Retinal pigment epithelial cell (primary cell): ENCODE measurements around the gene PCDHA12.
"Not testable (repeated sequence)": the region's sequence is repeated elsewhere in the genome, so short reads cannot be mapped to it uniquely, and the experiment has no call there.

Experiments
- DNase-seq: peaks from one replicate; pipeline ENCODE4 v3.0.0-alpha.2; 2010; ENCODE audit warnings: low read depth
- H3K4me3 ChIP-seq: 2 replicates; pipeline ENCODE4 v1.5.1; 2011; ENCODE audit warnings: mild to moderate bottlenecking, low read length, control low read depth, moderate library complexity
- TF ChIP-seq, protein P1 (sequence below): conservative IDR thresholded peaks from 2 replicates; pipeline ENCODE4 v1.5.1; 2011; ENCODE audit warnings: low read depth, low read length, control low read depth, inconsistent platforms

PCDHA12 gene

DNA sequence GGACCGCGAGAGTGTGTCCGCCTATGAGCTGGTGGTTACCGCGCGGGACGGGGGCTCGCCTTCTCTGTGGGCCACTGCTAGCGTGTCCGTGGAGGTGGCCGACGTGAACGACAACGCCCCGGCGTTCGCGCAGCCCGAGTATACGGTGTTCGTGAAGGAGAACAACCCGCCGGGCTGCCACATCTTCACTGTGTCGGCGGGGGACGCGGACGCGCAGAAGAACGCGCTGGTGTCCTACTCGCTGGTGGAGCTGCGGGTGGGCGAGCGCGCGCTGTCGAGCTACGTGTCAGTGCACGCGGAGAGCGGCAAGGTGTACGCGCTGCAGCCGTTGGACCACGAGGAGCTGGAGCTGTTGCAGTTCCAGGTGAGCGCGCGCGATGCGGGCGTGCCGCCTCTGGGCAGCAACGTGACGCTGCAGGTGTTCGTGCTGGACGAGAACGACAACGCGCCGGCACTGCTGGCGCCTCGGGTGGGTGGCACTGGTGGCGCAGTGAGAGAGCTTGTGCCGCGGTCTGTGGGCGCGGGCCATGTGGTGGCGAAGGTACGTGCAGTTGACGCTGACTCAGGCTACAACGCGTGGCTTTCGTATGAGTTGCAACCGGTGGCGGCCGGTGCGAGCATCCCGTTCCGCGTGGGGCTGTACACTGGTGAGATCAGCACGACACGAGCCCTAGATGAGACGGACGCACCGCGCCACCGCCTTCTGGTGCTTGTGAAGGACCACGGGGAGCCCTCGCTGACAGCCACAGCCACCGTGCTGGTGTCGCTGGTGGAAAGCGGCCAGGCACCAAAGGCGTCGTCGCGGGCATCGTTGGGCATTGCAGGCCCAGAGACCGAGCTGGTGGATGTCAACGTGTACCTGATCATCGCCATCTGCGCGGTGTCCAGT, 39.2 kb upstream of the PCDHA12 start:
- no peak for DNase-seq
- no peak overlapping the region for H3K4me3 ChIP-seq
- TF ChIP-seq, protein P1, sequence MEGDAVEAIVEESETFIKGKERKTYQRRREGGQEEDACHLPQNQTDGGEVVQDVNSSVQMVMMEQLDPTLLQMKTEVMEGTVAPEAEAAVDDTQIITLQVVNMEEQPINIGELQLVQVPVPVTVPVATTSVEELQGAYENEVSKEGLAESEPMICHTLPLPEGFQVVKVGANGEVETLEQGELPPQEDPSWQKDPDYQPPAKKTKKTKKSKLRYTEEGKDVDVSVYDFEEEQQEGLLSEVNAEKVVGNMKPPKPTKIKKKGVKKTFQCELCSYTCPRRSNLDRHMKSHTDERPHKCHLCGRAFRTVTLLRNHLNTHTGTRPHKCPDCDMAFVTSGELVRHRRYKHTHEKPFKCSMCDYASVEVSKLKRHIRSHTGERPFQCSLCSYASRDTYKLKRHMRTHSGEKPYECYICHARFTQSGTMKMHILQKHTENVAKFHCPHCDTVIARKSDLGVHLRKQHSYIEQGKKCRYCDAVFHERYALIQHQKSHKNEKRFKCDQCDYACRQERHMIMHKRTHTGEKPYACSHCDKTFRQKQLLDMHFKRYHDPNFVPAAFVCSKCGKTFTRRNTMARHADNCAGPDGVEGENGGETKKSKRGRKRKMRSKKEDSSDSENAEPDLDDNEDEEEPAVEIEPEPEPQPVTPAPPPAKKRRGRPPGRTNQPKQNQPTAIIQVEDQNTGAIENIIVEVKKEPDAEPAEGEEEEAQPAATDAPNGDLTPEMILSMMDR = no peak

DNA sequence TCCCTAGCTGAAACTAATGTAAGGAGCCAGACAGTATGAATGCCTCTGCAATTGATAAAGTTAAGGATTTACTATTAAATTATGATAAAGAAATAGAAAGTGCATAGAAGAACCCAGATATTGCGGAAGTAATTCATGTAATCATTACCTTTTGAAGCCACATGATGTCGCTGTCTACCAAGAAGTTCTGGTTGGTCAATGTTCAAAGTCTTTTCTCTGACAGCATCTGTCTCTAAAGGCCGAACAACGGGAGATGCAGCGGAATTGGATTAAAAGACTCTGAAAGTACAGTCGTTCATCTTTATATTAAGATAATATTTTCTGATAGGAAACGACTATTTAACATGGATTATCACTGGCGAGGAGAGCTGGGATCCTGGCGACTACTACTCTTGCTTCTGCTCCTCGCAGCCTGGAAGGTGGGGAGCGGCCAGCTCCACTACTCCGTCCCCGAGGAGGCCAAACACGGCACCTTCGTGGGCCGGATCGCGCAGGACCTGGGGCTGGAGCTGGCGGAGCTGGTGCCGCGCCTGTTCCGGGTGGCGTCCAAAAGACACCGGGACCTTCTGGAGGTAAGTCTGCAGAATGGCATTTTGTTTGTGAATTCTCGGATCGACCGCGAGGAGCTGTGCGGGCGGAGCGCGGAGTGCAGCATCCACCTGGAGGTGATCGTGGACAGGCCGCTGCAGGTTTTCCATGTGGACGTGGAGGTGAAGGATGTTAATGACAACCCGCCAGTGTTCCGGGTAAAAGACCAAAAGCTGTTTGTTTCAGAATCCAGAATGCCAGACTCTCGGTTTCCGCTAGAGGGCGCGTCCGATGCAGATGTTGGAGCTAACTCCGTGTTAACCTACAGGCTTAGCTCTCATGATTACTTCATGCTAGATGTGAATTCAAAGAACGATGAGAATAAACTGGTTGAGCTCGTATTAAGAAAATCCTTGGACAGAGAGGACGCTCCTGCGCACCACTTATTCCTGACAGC, 33.8 kb upstream of the PCDHA12 start, which contains the start of gene PCDHA8:
PCDHA8 (plus strand) TSS at position 210 of the 985 bp plus-strand sequence; CDS start at position 345, 135 bp downstream.
- no peak within 1 kb of the TSS for H3K4me3 ChIP-seq
- TF ChIP-seq, protein P1 = peak; percentile 29
- no peak for DNase-seq

DNA sequence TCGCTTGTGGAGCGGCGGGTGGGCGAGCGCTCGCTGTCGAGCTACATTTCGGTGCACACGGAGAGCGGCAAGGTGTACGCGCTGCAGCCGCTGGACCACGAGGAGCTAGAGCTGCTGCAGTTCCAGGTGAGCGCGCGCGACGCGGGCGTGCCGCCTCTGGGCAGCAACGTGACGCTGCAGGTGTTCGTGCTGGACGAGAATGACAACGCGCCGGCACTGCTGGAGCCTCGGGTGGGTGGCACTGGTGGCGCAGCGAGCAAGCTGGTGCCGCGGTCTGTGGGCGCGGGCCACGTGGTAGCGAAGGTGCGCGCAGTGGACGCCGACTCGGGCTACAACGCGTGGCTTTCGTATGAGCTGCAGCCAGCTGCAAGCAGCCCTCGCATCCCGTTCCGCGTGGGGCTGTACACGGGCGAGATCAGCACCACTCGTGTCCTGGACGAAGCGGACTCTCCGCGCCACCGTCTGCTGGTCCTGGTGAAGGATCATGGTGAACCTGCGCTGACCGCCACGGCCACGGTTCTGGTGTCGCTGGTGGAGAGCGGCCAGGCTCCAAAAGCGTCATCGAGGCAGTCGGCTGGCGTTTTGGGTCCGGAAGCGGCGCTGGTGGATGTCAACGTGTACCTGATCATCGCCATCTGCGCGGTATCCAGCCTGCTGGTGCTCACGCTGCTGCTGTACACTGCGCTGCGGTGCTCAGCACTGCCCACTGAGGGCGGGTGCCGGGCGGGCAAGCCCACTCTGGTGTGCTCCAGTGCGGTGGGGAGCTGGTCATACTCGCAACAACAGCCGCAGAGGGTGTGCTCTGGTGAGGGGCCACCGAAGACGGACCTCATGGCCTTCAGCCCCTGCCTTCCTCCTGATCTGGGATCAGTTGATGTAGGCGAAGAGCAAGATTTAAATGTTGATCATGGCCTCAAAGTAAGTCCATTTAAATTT, 32.0 kb upstream of the PCDHA12 start:
- H3K4me3 ChIP-seq = no peak overlapping the region
- DNase-seq = no peak

DNA sequence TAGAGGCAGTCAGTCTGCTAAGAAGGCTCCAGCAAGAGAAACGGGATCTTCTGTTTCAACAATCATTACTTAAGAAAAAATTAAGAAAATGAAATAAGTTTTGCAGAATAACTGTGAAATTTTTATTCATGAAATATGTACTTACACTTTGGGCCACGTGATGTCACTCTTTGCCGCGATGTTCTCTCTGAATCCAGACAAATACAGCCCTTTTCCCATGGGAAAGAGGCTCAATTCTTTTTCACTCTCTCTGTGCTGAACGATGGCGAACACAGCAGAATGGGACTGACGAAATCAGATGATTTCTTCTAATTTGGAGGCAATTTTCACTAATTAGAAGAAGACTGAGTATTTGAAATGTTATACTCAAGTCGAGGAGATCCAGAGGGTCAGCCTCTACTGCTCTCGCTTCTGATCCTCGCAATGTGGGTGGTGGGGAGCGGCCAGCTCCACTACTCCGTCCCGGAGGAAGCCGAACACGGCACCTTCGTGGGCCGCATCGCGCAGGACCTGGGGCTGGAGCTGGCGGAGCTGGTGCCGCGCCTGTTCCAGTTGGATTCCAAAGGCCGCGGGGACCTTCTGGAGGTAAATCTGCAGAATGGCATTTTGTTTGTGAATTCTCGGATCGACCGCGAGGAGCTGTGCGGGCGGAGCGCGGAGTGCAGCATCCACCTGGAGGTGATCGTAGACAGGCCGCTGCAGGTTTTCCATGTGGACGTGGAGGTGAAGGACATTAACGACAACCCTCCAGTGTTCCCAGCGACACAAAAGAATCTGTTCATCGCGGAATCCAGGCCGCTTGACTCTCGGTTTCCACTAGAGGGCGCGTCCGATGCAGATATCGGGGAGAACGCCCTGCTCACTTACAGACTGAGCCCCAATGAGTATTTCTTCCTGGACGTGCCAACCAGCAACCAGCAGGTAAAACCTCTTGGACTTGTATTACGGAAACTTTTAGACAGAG, 26.7 kb upstream of the PCDHA12 start, which contains the start of gene PCDHA9:
PCDHA9 (plus strand) TSS at position 244 of the 964 bp plus-strand sequence; CDS start at position 358, 114 bp downstream.
- not testable (repeated sequence) for H3K4me3 ChIP-seq, DNase-seq

More for the DNA sequence above, 32.0 kb upstream of the PCDHA12 start:
- TF ChIP-seq, protein P1 = no peak

DNA sequence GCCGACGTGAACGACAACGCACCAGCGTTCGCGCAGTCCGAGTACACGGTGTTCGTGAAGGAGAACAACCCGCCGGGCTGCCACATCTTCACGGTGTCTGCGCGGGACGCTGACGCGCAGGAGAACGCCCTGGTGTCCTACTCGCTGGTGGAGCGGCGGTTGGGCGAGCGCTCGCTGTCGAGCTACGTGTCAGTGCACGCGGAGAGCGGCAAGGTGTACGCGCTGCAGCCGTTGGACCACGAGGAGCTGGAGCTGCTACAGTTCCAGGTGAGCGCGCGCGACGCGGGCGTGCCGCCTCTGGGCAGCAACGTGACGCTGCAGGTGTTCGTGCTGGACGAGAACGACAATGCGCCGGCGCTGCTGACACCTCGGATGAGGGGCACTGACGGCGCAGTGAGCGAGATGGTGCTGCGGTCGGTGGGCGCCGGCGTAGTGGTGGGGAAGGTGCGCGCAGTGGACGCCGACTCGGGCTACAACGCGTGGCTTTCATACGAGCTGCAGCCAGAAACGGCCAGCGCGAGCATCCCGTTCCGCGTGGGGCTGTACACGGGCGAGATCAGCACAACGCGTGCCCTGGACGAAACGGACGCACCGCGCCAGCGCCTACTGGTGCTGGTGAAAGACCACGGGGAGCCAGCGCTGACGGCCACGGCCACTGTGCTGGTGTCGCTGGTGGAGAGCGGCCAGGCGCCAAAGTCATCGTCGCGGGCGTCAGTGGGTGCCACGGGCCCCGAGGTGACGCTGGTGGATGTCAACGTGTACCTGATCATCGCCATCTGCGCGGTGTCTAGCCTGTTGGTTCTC, 25.1 kb upstream of the PCDHA12 start:
- not testable (repeated sequence) for H3K4me3 ChIP-seq, DNase-seq

DNA sequence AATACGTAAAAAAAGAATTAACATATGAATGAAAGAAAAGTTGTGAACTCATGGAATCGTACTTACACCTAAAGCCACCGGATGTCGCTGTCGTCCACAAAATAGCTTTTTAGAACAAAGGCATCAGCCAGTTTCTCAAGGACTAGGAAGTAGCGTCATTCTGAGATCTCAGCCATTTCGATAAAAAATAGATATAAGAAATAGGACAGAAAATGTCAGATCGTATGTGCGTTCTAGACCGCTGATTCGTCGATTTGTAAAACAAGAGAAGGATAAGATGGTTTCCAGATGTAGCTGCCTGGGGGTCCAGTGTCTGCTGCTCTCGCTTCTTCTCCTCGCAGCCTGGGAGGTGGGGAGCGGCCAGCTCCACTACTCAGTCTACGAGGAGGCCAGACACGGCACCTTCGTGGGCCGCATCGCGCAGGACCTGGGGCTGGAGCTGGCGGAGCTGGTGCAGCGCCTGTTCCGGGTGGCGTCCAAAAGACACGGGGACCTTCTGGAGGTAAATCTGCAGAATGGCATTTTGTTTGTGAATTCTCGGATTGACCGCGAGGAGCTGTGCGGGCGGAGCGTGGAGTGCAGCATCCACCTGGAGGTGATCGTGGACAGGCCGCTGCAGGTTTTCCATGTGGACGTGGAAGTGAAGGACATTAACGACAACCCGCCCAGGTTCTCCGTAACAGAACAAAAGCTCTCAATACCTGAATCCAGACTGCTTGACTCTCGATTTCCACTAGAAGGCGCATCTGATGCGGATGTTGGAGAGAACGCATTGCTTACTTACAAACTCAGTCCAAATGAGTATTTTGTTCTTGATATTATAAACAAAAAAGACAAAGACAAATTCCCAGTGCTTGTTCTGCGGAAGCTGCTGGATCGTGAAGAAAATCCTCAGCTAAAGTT, 19.1 kb upstream of the PCDHA12 start, which contains the start of gene PCDHA10:
PCDHA10 (plus strand) TSS at position 126 of the 903 bp plus-strand sequence; CDS start at position 278, 152 bp downstream.
- no peak for DNase-seq
- no peak within 1 kb of the TSS for H3K4me3 ChIP-seq
- TF ChIP-seq, protein P1 = peak; percentile 7
